Measurements from ENCODE around the gene PPP2R5C. TPM values are rescaled to one million over a fixed set of nuclear protein-coding genes. Genes with fewer than 3 reads are reported as not detected.

The PPP2R5C gene
- polyA plus RNA-seq, 1 donor from 2014 or later = 111 TPM

- H3K79me2 ChIP-seq (replicated peaks; ENCODE audit: insufficient read depth, low read length) = peaks cover 44% of the 10 kb centered on the region
- H4K20me1 ChIP-seq (ENCODE audit: insufficient read depth) = peaks cover 2% of the 10 kb centered on the region
- TF ChIP-seq CTCF (IDR thresholded peaks at IDR 0.05; ENCODE audit: poor library complexity, severe bottlenecking) (no peak), POLR2AphosphoS5 (IDR thresholded peaks at IDR 0.05) (no peak), MXI1 (conservative IDR thresholded peaks at IDR 0.05; ENCODE audit: poor library complexity, severe bottlenecking) (no peak), EP300 (conservative IDR thresholded peaks at IDR 0.05; ENCODE audit: poor library complexity, severe bottlenecking) (no peak), EZH2 (IDR thresholded peaks at IDR 0.05; ENCODE audit: borderline replicate concordance, insufficient read depth, low read length, poor library complexity, severe bottlenecking) (no peak), TAF1 (IDR thresholded peaks at IDR 0.05; ENCODE audit: low read depth) (no peak), SMC3 (conservative IDR thresholded peaks at IDR 0.05; ENCODE audit: poor library complexity) (no peak), RAD21 (conservative IDR thresholded peaks at IDR 0.05) (no peak), REST (IDR thresholded peaks at IDR 0.05; ENCODE audit: borderline replicate concordance) (no peak)
These were observed 74.6 kb downstream of the PPP2R5C start for GRCh38 chr14:101836135-101836534.

GRCh38 chr14:101838476-101838875 lies 77.0 kb downstream of the PPP2R5C start:
- H3K36me3 ChIP-seq (ENCODE audit: insufficient read depth, low read length) = no peaks in the 10 kb centered on the region
- H3K27me3 ChIP-seq (ENCODE audit: insufficient read depth, low read depth, low read length) = no peaks in the 10 kb centered on the region
- no peaks in the 10 kb centered on the region for H3K9me2 ChIP-seq (ENCODE audit: insufficient read depth, low read length)
- peaks cover 29% of the 10 kb centered on the region for H3K79me2 ChIP-seq (replicated peaks; ENCODE audit: insufficient read depth, low read length)
- H3K27ac ChIP-seq (ENCODE audit: low read length) = no peak overlapping the region
- no peak overlapping the region for H3K9ac ChIP-seq (ENCODE audit: low read length)
- H3K9me3 ChIP-seq (ENCODE audit: low read length) = no peaks in the 10 kb centered on the region
- peaks cover 2% of the 10 kb centered on the region for H4K20me1 ChIP-seq (ENCODE audit: insufficient read depth)
- no peaks in the 10 kb centered on the region for H3F3A ChIP-seq (ENCODE audit: insufficient read depth, low read length, poor library complexity, severe bottlenecking)
- H3K4me3 ChIP-seq (ENCODE audit: low read length) = no peak overlapping the region
- no peak overlapping the region for H3K4me2 ChIP-seq (ENCODE audit: low read length)
- no peak for TF ChIP-seq SMC3 (conservative IDR thresholded peaks at IDR 0.05; ENCODE audit: poor library complexity)
- no peak for TF ChIP-seq TAF1 (IDR thresholded peaks at IDR 0.05; ENCODE audit: low read depth)
- no peak overlapping the region for H2AFZ ChIP-seq (ENCODE audit: low read depth, low read length)

More at GRCh38 chr14:101836135-101836534, 74.6 kb downstream of the PPP2R5C start:
- Histone ChIP-seq H3K9me3 (ENCODE audit: low read length) (no peaks in the 10 kb centered on the region), H3K36me3 (ENCODE audit: insufficient read depth, low read length) (no peaks in the 10 kb centered on the region), H3K9ac (ENCODE audit: low read length) (no peak overlapping the region), H3K27ac (ENCODE audit: low read length) (no peak overlapping the region), H3K4me3 (ENCODE audit: low read length) (no peak overlapping the region), H3F3A (ENCODE audit: insufficient read depth, low read length, poor library complexity, severe bottlenecking) (no peaks in the 10 kb centered on the region), H2AFZ (ENCODE audit: low read depth, low read length) (no peak overlapping the region), H3K9me2 (ENCODE audit: insufficient read depth, low read length) (no peaks in the 10 kb centered on the region), H3K4me2 (ENCODE audit: low read length) (no peak overlapping the region), H3K27me3 (ENCODE audit: insufficient read depth, low read depth, low read length) (no peaks in the 10 kb centered on the region)

- Histone ChIP-seq H3K36me3 (ENCODE audit: insufficient read depth, low read length) (no peaks in the 10 kb centered on the region), H3K79me2 (replicated peaks; ENCODE audit: insufficient read depth, low read length) (peaks cover 28% of the 10 kb centered on the region), H3F3A (ENCODE audit: insufficient read depth, low read length, poor library complexity, severe bottlenecking) (no peaks in the 10 kb centered on the region), H3K9me3 (ENCODE audit: low read length) (no peaks in the 10 kb centered on the region), H3K9me2 (ENCODE audit: insufficient read depth, low read length) (no peaks in the 10 kb centered on the region), H3K27me3 (ENCODE audit: insufficient read depth, low read depth, low read length) (no peaks in the 10 kb centered on the region), H3K27ac (ENCODE audit: low read length) (no peak overlapping the region), H2AFZ (ENCODE audit: low read depth, low read length) (no peak overlapping the region), H4K20me1 (ENCODE audit: insufficient read depth) (peaks cover 2% of the 10 kb centered on the region), H3K4me3 (ENCODE audit: low read length) (no peak overlapping the region), H3K9ac (ENCODE audit: low read length) (no peak overlapping the region), H3K4me2 (ENCODE audit: low read length) (no peak overlapping the region)
- TF ChIP-seq EP300 (conservative IDR thresholded peaks at IDR 0.05; ENCODE audit: poor library complexity, severe bottlenecking) (no peak), RAD21 (conservative IDR thresholded peaks at IDR 0.05) (no peak), SMC3 (conservative IDR thresholded peaks at IDR 0.05; ENCODE audit: poor library complexity) (no peak), TAF1 (IDR thresholded peaks at IDR 0.05; ENCODE audit: low read depth) (no peak), EZH2 (IDR thresholded peaks at IDR 0.05; ENCODE audit: borderline replicate concordance, insufficient read depth, low read length, poor library complexity, severe bottlenecking) (no peak)
These were observed 77.7 kb downstream of the PPP2R5C start for GRCh38 chr14:101839236-101839635.
